Progenitor cell of endocrine pancreas (in vitro differentiated cells): ENCODE measurements around the gene C1R. TPM values are rescaled to one million over a fixed set of nuclear protein-coding genes. Genes with fewer than 3 reads are reported as not detected.

Source experiments
- DNase-seq: peaks from one replicate; pipeline ENCODE4 v3.0.0; 2021; ENCODE audit warnings: low spot score; ENCODE audit not compliant: unreplicated experiment
- H3K27ac Mint-ChIP-seq: 2 replicates; pipeline ENCODE4 v1.8.0; 2021; ENCODE audit warnings: mild to moderate bottlenecking, moderate library complexity, mixed read lengths
- H3K27me3 Mint-ChIP-seq: 2 replicates; pipeline ENCODE4 v1.8.0; 2021; ENCODE audit warnings: mixed read lengths
- H3K36me3 Mint-ChIP-seq: 2 replicates; pipeline ENCODE4 v1.8.0; 2022; ENCODE audit warnings: mixed read lengths; ENCODE audit not compliant: insufficient read depth
- H3K4me1 Mint-ChIP-seq: 2 replicates; pipeline ENCODE4 v1.8.0; 2021; ENCODE audit warnings: low read depth, mixed read lengths
- H3K4me3 Mint-ChIP-seq: 2 replicates; pipeline ENCODE4 v1.8.0; 2021; ENCODE audit warnings: low read depth, mild to moderate bottlenecking, moderate library complexity, mixed read lengths
- H3K9me3 Mint-ChIP-seq: 2 replicates; pipeline ENCODE4 v1.8.0; 2021; ENCODE audit warnings: low read depth, mixed read lengths
- total RNA-seq: library from RNA; stranded (reverse); gene quantifications from 2 replicates; pipeline ENCODE4 v1.2.1, GENCODE V29; 2021
- TF ChIP-seq, protein P1 (sequence below): fragments of 200-600 bp; sonication (generic); IDR thresholded peaks from one replicate; pipeline ENCODE4 v1.5.0; 2021; ENCODE audit warnings: antibody characterized with exemption, mild to moderate bottlenecking; ENCODE audit not compliant: unreplicated experiment

Gene C1R
- total RNA-seq, 1 donor from 2014 or later = 10.2 TPM

DNA sequence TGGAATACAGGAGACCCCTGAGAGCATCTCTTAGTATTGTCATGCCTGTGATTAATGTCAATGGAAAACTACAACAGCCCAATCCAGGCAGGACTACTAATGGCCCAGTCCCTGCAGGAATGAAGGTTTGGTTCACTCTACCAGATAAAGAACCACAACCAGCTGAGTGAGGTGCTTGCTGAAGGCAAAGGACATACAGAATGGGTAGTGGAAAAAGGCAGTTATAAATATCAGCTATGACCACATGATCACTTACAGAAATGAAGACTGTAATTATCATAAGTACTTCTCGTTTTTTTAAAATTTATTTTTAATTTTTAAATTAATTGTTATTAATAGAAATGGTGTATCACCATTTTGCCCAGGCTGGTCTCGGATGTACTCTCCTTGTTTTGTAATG is 56.8 kb downstream of the C1R start:
- H3K4me1 Mint-ChIP-seq = no peaks in the 10 kb centered on the region

DNA sequence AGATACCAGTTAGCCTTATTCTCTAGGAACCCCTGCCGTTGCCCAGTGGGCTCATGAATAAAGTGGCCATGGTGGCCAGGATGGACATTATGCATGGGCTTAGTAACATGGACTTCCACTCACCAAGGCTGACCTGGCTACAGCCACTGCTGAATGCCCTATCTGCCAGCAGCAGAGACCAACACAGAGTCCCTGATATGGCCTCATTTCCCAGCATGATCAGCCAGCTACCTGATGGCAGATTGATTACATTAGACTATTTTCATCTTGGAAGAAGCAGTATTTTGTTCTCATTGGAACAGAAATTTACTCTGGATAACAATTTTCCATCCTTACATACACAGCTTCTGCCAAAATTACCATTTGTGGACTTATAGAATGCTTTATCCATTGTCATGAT is 57.8 kb downstream of the C1R start:
- peaks cover 3% of the 10 kb centered on the region for H3K27me3 Mint-ChIP-seq
- no peaks in the 10 kb centered on the region for H3K36me3 Mint-ChIP-seq
- no peak for DNase-seq
- H3K4me1 Mint-ChIP-seq = no peaks in the 10 kb centered on the region
- no peak overlapping the region for H3K4me3 Mint-ChIP-seq
- H3K27ac Mint-ChIP-seq = no peak overlapping the region
- TF ChIP-seq, protein P1, sequence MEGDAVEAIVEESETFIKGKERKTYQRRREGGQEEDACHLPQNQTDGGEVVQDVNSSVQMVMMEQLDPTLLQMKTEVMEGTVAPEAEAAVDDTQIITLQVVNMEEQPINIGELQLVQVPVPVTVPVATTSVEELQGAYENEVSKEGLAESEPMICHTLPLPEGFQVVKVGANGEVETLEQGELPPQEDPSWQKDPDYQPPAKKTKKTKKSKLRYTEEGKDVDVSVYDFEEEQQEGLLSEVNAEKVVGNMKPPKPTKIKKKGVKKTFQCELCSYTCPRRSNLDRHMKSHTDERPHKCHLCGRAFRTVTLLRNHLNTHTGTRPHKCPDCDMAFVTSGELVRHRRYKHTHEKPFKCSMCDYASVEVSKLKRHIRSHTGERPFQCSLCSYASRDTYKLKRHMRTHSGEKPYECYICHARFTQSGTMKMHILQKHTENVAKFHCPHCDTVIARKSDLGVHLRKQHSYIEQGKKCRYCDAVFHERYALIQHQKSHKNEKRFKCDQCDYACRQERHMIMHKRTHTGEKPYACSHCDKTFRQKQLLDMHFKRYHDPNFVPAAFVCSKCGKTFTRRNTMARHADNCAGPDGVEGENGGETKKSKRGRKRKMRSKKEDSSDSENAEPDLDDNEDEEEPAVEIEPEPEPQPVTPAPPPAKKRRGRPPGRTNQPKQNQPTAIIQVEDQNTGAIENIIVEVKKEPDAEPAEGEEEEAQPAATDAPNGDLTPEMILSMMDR = no peak
- H3K9me3 Mint-ChIP-seq = peaks cover 10% of the 10 kb centered on the region

More for the DNA sequence above, 56.8 kb downstream of the C1R start:
- Mint-ChIP-seq H3K27me3 (peaks cover 3% of the 10 kb centered on the region), H3K36me3 (no peaks in the 10 kb centered on the region), H3K9me3 (peaks cover 10% of the 10 kb centered on the region), H3K27ac (no peak overlapping the region), H3K4me3 (no peak overlapping the region)
- DNase-seq = no peak
- TF ChIP-seq, protein P1 = no peak

DNA sequence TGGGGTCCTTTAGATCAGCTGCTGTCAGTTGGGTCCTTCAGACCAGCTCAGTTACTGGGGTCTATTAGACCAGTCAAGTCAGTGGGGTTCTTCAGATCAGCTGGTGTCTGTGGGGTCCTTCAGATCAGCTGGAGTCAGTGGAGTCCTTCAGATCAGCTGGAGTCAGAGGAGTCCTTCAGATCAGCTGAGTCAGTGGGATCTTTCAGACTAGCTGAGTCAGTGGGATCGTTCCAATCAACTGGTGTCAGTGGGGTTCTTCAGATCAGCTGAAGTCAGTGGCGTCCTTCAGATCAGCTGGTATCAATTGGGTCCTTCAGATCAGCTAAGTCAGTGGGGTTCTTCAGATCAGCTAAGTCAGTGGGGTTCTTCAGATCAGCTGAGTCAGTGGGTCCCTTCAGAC is 59.3 kb downstream of the C1R start:
- no peak overlapping the region for H3K27ac Mint-ChIP-seq
- peaks cover 4% of the 10 kb centered on the region for H3K9me3 Mint-ChIP-seq
- H3K4me3 Mint-ChIP-seq = no peak overlapping the region
- no peaks in the 10 kb centered on the region for H3K4me1 Mint-ChIP-seq
- TF ChIP-seq, protein P1 = no peak
- peaks cover 3% of the 10 kb centered on the region for H3K27me3 Mint-ChIP-seq
- H3K36me3 Mint-ChIP-seq = no peaks in the 10 kb centered on the region
- no peak for DNase-seq

DNA sequence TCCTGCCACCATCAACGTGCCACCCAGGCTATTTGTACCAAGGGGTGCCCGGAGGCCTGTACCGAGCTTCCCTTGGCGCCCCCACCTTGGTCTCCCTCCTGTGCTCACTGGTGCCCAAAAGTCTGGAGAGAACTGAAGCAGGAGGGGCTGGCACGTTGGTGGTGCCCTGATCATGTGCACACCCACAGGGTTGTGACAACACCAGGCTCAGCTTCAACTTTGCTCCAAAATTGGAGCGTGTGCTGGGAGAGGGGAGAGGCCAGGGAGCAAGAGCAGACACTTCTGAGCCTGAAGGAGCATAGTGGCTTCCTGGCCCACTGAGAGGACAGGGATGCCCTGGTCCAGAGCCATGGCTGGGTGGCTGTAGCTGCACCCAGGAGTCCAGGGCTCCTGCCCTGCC is 60.9 kb downstream of the C1R start:
- Mint-ChIP-seq H3K4me3 (no peak overlapping the region), H3K36me3 (no peaks in the 10 kb centered on the region), H3K27me3 (peaks cover 3% of the 10 kb centered on the region), H3K4me1 (no peaks in the 10 kb centered on the region), H3K27ac (no peak overlapping the region), H3K9me3 (peaks cover 3% of the 10 kb centered on the region)
- no peak for DNase-seq
- TF ChIP-seq, protein P1 = no peak

Other genes with a start within 250 kb of the C1R start
- 36.1 and 40.6 TPM in 2 replicates for gene CDCA3, start 241.2 kb downstream of the C1R start, total RNA-seq
- 183 and 185 TPM in 2 replicates for gene USP5, start 240.3 kb downstream of the C1R start, total RNA-seq
- 498 and 505 TPM in 2 replicates for gene TPI1, start 224.9 kb downstream of the C1R start, total RNA-seq
- 11.7 and 15.7 TPM in 2 replicates for gene SPSB2, start 219.1 kb downstream of the C1R start, total RNA-seq
- gene LRRC23, start 187.6 kb downstream of the C1R start, total RNA-seq = 20.7 and 21.5 TPM in 2 replicates
- gene ENO2, start 177.9 kb downstream of the C1R start, total RNA-seq = 77.9 and 79.0 TPM in 2 replicates
- 226 and 250 TPM in 2 replicates for gene ATN1, start 164.5 kb downstream of the C1R start, total RNA-seq
- not detected in 2 replicates for gene RNU7-1, start 148.6 kb downstream of the C1R start, total RNA-seq
- 268 and 277 TPM in 2 replicates for gene C12orf57, start 148.4 kb downstream of the C1R start, total RNA-seq
- gene PTPN6, start 141.1 kb downstream of the C1R start, total RNA-seq = 65.4 and 70.2 TPM in 2 replicates
- gene PHB2, start 121.8 kb downstream of the C1R start, total RNA-seq = 339 and 353 TPM in 2 replicates
- gene EMG1, start 121.5 kb downstream of the C1R start, total RNA-seq = 67.9 and 73.1 TPM in 2 replicates
- 77.9 and 81.8 TPM in 2 replicates for gene LPCAT3, start 74.0 kb downstream of the C1R start, total RNA-seq
- 4.1 and 4.8 TPM in 2 replicates for gene C1S, start 31.7 kb downstream of the C1R start, total RNA-seq
- 95.9 and 105 TPM in 2 replicates for gene C1RL, start 16.8 kb upstream of the C1R start, total RNA-seq
- gene RBP5, start 36.4 kb upstream of the C1R start, total RNA-seq = 5.8 and 7.6 TPM in 2 replicates
- gene CLSTN3, start 37.9 kb upstream of the C1R start, total RNA-seq = 202 and 204 TPM in 2 replicates
- 62.3 and 65.4 TPM in 2 replicates for gene PEX5, start 97.2 kb upstream of the C1R start, total RNA-seq
- not detected in 2 replicates for gene ACSM4, start 211.6 kb upstream of the C1R start, total RNA-seq